K562 (cell line): ENCODE data around the gene LY6G6F. TPM values are rescaled to one million over a fixed set of nuclear protein-coding genes. Genes with fewer than 3 reads are reported as not detected.

Source experiments
- CBFA2T3 ChIP-seq: fragments of 450-650 bp; IDR thresholded peaks from 2 replicates; pipeline ENCODE4 v1.6.1; 2017
- E2F5 ChIP-seq: sonication (generic); formaldehyde crosslinking; IDR thresholded peaks from 2 replicates; pipeline ENCODE4 v1.8.0; 2022; ENCODE audit warnings: mild to moderate bottlenecking, missing genetic modification reagents
- FOXJ2 ChIP-seq: fragments of 200-800 bp; sonication (Bioruptor generic); IDR thresholded peaks from 2 replicates; pipeline ENCODE4 v1.6.1; 2016; ENCODE audit warnings: missing genetic modification characterization, missing compliant biosample characterization
- GTF2E2 ChIP-seq: fragments of 200-800 bp; sonication (Bioruptor generic); IDR thresholded peaks from 2 replicates; pipeline ENCODE4 v1.6.1; 2016; ENCODE audit warnings: missing genetic modification characterization, missing compliant biosample characterization
- LCOR ChIP-seq: sonication (generic); formaldehyde crosslinking; IDR thresholded peaks from 2 replicates; pipeline ENCODE4 v1.8.0; 2022; ENCODE audit warnings: mild to moderate bottlenecking, missing genetic modification reagents
- MCM2 ChIP-seq: fragments of 450-650 bp; IDR thresholded peaks from 2 replicates; pipeline ENCODE4 v1.6.1; 2017; ENCODE audit warnings: low read depth, mild to moderate bottlenecking
- NFE2 ChIP-seq: IDR thresholded peaks from 2 replicates; pipeline ENCODE4 v1.6.1; 2014; ENCODE audit warnings: antibody characterized with exemption, low read depth
- NONO ChIP-seq, 2 experiments: fragments of 200-400 bp in 1 of 2; fragments of 450-650 bp in 1 of 2; formaldehyde crosslinking in 1 of 2; IDR thresholded peaks; 2 replicates each; pipeline ENCODE4 v1.6.1; 2017; ENCODE audit warnings: low read depth in 2 of 2, mild to moderate bottlenecking in 2 of 2, moderate library complexity in 2 of 2, low read length in 1 of 2
- NRF1 ChIP-seq, 2 experiments: fragments of 450-650 bp; IDR thresholded peaks in 1 of 2; conservative IDR thresholded peaks in 1 of 2; 2 replicates each; pipeline ENCODE4 v1.6.1; 2014; ENCODE audit warnings: mild to moderate bottlenecking in 2 of 2
- POLR2H ChIP-seq: IDR thresholded peaks from 2 replicates; pipeline ENCODE4 v1.6.1; 2016; ENCODE audit warnings: missing genetic modification characterization, low read depth, mild to moderate bottlenecking, control low read depth, missing compliant biosample characterization, moderate library complexity
- SNRNP70 ChIP-seq: fragments of 200-400 bp; formaldehyde crosslinking; optimal IDR thresholded peaks from 2 replicates; pipeline ENCODE3; 2017; ENCODE audit warnings: low read depth, low read length
- TGIF2 ChIP-seq: sonication (generic); formaldehyde crosslinking; IDR thresholded peaks from 2 replicates; pipeline ENCODE4 v1.8.1; 2022; ENCODE audit warnings: mild to moderate bottlenecking, missing genetic modification reagents, moderate library complexity
- ZNF232 ChIP-seq: sonication (generic); formaldehyde crosslinking; IDR thresholded peaks from 2 replicates; pipeline ENCODE4 v1.8.0; 2022; ENCODE audit warnings: mild to moderate bottlenecking, missing genetic modification reagents
- polyA plus RNA-seq, 8 experiments: library from polyadenylated mRNA; depleted of rRNA in 4 of 8; stranded (reverse) in 5 of 8; unstranded in 3 of 8; fragments of >200 nt; fragmentation: Nextera tagmentation in 2 of 8; fragmentation: Illumina TruSeq in 1 of 8; extraction: Ambion mirVana in 2 of 8; extraction: Trizol in 1 of 8; gene quantifications; 2 replicates each; pipeline versions ENCODE4 v1.2.1 to v1.2.3, GENCODE V29; 2011 to 2014; ENCODE audit warnings: inconsistent platforms in 1 of 8, missing spikeins in 1 of 8
- total RNA-seq, 7 experiments: library from RNA; depleted of rRNA in 6 of 7; stranded (reverse); fragments of >200 nt in 6 of 7; fragmentation: Illumina TruSeq in 2 of 7; extraction: Trizol in 2 of 7; gene quantifications; 2 replicates each; pipeline versions ENCODE4 v1.2.1 to v1.2.3, GENCODE V29; 2011 to 2021; ENCODE audit warnings: low replicate concordance in 1 of 7
- TF ChIP-seq, protein P1 (sequence below): fragments of 450-650 bp; IDR thresholded peaks from 2 replicates; pipeline ENCODE4 v1.7.1; 2018; ENCODE audit warnings: mild to moderate bottlenecking, low read depth; ENCODE audit not compliant: partially characterized antibody

Gene LY6G6F
- total and polyA plus RNA-seq, 9 of the 15 experiments (the other 6 are each of a cell fraction or from before 2014, with no cell fraction given) = 0.14 to 0.50 (median 0.28) TPM; not detected in 2

DNA sequence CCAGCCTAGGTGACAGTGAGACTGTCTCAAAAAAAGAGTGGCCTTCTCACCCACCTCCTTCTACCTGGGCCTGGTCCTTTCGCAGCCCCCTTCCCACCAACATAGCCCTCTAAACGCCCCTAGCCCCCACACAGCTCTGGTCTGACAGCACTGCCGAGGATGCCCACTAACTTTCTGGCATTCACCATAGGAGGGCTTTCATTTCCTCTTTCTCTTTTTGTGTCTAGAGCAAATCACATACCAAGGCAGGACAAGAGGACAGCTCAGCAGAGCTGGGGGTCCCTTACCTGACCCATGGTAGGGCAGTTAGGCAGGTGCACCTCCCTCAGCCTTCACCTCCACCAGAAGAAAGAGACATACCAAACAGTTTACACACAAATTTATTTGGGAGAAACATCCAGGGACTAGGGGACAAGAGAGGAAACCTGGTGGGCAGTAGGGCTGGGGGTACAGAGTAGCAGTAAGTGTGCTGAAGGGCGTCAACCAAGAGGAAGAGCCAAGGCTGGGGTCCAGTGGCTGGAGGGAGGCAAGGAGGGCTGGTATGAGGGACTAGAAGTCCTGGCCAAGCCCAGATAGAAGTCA, 30.3 kb upstream of the LY6G6F start (continued):
- peak; percentile 62; the same call in 1 of the 2 replicates for TF ChIP-seq TGIF2 (CRISPR knock-in tag)
- peak; percentile 40 for TF ChIP-seq SNRNP70
- no peak for TF ChIP-seq NRF1 (conservative IDR thresholded peaks at IDR 0.05 in 1 of 2, IDR thresholded peaks at IDR 0.05 in 1 of 2)
- no peak for TF ChIP-seq NFE2
- 0 out of 2 replicates have a peak, but pooled peaks have one; percentile 3 for TF ChIP-seq LCOR (CRISPR knock-in tag)
- no peak for TF ChIP-seq CBFA2T3
- TF ChIP-seq MCM2 = 0 out of 2 replicates have a peak, but pooled peaks have one; percentile 35
- 0 out of 2 replicates have a peak, but pooled peaks have one; percentile 29 for TF ChIP-seq E2F5 (CRISPR knock-in tag)
- no peak for TF ChIP-seq POLR2H (tag)
- TF ChIP-seq GTF2E2 (tag) = no peak
- TF ChIP-seq NONO (IDR thresholded peaks at IDR 0.05; ENCODE audit: low read depth in 2 of 2, low read length in 1 of 2) = no peak
- TF ChIP-seq ZNF232 = 0 out of 2 replicates have a peak, but pooled peaks have one; percentile 40
- TF ChIP-seq, protein P1, sequence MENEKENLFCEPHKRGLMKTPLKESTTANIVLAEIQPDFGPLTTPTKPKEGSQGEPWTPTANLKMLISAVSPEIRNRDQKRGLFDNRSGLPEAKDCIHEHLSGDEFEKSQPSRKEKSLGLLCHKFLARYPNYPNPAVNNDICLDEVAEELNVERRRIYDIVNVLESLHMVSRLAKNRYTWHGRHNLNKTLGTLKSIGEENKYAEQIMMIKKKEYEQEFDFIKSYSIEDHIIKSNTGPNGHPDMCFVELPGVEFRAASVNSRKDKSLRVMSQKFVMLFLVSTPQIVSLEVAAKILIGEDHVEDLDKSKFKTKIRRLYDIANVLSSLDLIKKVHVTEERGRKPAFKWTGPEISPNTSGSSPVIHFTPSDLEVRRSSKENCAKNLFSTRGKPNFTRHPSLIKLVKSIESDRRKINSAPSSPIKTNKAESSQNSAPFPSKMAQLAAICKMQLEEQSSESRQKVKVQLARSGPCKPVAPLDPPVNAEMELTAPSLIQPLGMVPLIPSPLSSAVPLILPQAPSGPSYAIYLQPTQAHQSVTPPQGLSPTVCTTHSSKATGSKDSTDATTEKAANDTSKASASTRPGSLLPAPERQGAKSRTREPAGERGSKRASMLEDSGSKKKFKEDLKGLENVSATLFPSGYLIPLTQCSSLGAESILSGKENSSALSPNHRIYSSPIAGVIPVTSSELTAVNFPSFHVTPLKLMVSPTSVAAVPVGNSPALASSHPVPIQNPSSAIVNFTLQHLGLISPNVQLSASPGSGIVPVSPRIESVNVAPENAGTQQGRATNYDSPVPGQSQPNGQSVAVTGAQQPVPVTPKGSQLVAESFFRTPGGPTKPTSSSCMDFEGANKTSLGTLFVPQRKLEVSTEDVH = peak; percentile 4
- TF ChIP-seq FOXJ2 (tag) = no peak
